NCI-H446 treated with DMSO at 0.1 percent for 48 hours (cell line): ENCODE data around the gene ACOXL.
"Not testable (repeated sequence)": the region's sequence is repeated elsewhere in the genome, so short reads cannot be mapped to it uniquely, and the experiment has no call there.

Source experiments
- DNase-seq: peaks from one replicate; lab custom pipeline; 2025; lab: John Stamatoyannopoulos, UW

Gene ACOXL

GRCh38 chr2:111061191-111061590, 328.8 kb downstream of the ACOXL start:
- DNase-seq, result no peak

DNA sequence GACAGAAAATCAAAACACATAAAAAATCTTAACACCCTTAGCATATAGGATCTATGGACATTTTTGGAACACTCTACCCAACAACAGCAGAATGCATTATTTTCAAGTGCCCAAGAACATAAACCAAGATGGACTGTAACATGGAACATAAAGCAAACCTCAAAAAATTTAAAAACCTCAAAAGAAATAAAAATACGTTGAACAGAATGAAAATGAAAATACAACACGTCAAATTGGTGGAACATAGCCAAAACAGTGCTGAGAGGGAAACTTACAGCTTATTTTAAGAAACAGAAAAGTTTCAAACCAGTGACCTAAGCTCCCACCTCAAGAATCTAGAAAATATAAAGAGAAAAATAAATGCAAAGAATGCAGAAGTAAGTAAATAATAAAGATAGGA, 330.0 kb downstream of the ACOXL start:
- no peak for DNase-seq

GRCh38 chr2:111066062-111066593, 333.8 kb downstream of the ACOXL start:
- no peak for DNase-seq

DNA sequence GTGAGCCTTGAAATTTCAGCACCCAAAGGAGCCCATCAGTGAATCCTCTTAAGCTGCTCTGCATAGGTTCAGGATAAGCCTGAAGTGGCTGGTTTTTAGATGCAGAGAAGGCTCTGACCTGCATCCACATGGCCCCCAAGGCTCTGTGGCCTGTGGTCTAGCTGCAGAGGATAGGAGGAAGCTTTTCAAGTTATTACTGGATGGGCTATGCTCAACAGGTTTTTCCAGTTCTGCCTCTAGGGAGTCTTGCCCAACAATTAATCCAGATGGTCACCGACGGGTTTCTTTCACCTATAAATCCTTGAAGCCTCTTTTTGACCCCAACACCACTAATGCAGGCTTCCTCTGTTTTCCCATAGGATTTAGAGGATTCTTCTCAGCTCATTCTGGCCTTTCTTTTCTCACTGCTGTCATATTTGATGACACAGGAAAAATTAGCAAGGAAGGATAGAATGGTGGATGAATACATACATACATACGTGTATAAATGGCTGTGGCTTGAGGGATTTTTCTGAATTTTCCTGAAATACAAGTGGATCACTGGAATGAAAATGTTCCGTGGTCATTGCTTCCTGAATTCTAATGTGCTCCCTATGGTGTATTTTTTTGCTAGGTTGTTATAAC, 336.2 kb downstream of the ACOXL start:
- no peak for DNase-seq

DNA sequence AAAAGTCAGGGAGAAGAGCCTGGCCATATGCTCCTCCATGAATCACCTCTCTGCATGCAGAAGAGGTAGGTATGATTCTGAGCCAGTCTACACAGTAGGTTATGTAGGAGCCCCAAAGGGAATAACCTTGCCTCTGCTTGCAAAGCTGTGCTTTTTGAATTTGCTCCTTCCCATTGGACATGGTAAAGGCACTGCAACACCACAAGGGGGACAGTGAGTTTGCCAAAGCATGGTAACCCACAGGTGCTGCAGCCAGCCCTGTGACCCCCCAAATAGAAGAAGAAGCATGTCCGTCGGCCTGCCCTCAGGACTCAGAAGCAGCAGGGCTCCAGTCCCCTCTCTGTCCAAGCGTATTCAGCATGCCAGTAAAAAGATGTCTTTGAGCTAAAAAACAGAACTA, 337.3 kb downstream of the ACOXL start:
- no peak for DNase-seq

DNA sequence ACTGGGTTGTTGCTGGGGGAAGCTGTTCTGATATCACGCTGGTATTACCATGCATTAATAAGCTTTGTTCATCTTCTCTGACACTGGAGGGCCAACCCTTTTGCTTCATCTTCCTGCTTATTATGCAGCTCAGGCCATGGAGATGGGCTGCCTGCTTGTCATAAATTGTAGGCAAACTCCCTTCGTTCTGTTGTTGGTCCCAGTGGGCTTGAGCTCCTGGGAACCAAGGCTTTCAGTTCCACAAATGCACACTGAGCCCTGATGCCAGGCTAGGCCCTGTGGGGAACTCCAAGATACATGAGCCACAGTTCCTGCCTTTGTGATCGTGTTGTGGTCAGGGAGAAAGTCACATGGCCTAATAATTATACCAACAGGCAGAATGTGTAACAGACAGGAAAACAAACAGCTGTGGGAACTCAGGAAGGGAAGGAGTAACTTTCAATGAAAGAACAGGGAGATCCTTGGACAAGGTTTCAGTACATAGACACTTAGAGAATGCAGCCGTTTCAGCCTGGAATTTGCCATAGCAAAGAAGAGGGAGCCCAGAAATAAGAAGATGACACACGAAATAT, 339.3 kb downstream of the ACOXL start:
- peak; percentile 36 for DNase-seq

GRCh38 chr2:111072220-111072871, 340.0 kb downstream of the ACOXL start:
- DNase-seq, result peak; percentile 74

- DNase-seq, result not testable (repeated sequence)
These were observed 350.3 kb downstream of the ACOXL start for GRCh38 chr2:111082659-111083058.

DNA sequence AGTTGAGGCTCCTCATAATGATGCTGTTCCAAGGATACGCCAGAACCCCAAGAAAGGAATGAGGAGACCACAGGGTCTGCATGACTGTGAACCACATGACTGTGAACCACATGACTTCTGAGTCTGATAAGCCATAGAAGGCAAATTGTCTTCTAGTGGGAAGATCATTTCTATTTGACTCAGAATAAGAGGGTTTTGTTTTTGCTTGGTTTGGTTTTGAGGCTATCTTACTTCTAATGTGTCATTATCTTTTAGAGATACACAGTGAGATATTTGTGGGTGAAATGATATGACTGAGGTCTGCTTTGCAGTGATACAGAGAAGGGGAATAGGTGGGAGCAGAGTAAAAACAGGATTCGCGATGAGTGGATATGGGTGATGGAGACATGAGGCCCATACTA, 359.4 kb downstream of the ACOXL start:
- DNase-seq, result no peak

DNA sequence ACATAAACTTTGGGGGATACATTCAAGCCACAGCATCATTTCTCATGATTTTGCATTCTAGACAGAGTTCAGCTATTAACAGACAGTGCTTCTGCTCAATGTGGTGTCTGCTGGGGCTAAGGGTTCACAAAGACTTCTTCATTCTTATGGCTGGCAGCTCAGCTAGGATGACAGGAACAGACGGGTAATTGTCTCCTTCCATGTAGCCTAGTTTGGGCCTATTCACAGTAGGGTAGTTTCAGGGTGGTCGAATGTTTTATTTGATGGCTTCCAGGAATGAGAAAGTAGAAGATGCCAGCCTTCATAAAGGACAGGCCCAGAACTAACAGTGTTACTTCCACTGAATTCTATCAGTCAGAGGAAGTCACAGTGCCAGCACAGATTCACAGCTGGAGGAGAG, 362.3 kb downstream of the ACOXL start:
- DNase-seq, result no peak

GRCh38 chr2:111095434-111095833, 363.1 kb downstream of the ACOXL start:
- DNase-seq, result no peak

GRCh38 chr2:111099402-111099801, 367.0 kb downstream of the ACOXL start:
- no peak for DNase-seq

DNA sequence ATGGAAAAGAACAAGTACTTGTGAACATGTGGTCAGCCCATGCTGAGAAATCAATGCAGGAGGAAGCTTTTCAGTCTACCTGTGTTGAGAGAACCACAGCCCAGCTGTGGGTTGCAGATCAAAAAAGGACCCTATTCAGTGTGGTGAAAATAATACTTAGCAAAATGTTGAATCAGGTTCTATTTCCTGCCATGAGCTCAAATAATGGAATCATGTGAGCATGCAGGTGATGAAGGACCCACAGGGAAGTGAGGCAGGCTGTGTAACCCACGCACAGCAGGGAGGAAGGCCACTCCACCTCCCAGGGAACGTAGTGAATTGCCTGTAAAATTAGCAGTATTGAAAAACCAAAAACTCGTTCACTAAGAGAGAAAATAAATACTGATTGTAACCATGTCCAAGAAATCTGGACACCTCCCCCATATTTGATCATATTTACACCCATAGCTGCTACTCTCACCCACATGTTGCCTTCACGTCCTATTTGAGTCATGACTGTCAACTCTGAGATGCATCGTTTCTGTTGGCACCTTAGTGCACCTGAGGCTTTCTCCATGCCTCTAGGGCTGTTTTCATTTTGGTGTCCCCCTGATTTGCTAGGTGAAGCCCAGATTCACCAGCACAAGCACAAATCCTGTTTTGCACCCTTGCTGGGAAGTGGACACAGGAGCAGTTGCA, 367.9 kb downstream of the ACOXL start:
- no peak for DNase-seq

GRCh38 chr2:111100765-111101162, 368.4 kb downstream of the ACOXL start:
- DNase-seq, result no peak

DNA sequence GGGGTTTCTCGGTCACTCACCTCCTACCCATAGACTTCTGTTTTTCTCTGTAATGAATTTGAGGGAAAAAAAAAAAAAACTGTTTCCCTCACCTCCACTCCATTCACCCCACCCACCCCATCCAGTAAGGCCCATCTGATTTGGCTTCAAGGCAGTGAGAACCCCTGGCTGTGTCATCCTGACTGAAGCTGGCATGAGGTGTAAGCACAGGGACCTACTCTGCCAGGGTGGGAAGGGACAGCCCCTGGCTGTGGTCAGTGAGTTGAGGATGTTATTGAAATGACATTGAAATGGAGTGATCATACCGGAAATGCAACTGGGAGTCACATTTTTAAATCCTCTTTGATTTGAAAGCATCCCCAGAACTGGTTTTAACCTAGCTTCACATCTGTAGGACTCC, 369.2 kb downstream of the ACOXL start:
- no peak for DNase-seq

DNA sequence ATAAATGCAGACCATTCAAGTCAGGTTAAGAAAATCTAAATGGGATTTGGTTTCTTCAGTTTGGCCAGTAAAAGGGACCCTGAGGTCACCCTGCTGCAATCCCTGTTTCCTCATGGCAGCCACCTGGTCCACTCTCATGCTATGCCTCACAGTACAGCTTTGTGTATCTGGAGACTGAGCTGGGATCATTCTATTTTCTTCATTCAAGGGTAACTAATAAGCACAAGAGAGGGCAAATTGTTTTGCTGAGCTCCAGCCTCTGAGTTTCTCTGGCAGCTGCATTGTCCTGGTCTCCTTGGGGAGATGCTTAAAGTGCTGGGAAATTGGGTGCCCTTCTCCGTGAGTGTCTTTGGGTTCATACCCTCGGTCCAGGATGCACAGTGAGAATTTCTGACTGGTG, 369.8 kb downstream of the ACOXL start:
- DNase-seq, result no peak

- no peak for DNase-seq
These were observed 373.6 kb downstream of the ACOXL start for GRCh38 chr2:111105926-111106325.

GRCh38 chr2:111106706-111107105, 374.3 kb downstream of the ACOXL start:
- DNase-seq, result no peak

DNA sequence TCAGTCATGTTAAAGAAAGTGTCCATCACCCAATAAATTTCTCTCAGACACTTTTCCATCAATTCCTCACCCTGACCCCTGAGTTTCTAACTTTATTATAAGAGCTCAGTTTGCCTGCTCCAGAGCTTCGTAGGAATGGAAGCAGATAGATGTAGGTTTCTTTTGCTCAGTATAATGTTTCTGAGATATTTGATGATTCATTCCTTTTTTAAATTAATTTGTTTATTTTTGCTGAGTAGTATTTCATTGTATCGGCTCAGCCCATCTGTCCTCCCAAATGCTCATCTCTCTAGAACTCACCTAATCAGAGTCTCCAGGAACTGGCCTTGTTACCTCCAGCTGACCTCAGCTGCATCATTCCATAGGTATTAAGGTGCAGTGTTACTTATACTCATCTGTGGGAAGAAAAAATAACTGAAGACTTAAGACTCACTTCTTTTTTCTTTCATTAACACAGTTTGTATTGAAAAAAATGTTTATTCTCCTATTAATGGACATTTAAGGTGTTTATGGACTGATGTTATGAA, 376.4 kb downstream of the ACOXL start:
- DNase-seq, result no peak

GRCh38 chr2:111111101-111111755, 378.9 kb downstream of the ACOXL start:
- no peak for DNase-seq

- DNase-seq, result no peak
These were observed 381.5 kb downstream of the ACOXL start for GRCh38 chr2:111113838-111114237.
